Measurements from ENCODE around the gene ADRA2A.

Gene ADRA2A

DNA sequence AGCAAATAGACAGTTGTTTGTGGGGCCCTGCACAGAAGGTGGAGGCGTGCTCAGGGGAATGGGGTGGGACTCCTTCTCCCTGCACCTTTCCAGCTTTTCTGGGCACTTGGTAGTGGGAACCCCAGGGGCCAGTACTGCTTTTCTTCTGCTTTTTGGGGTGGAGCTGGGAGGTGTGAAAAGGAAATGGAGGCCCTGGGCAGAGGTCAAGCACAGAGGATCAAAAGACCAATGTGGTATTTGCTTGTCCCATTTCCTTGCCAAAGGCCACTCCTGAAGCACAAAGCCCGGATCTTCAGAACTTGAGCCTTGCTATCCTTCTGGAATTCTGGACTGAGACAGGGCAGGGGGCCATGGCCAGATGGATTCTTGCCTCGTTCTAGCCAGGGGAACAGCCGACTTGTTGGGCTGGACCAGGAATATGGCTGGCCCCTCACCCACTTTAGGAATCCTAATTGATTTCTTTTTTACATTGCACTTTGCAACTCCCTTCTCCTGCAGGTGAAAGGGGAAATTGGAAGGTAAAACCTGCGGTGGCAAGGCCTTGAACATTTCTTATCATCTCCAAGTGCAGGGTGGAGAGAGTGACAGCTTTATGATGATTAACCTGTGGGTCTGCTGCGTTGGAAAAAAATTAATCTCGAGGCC lies 26.5 kb downstream of the ADRA2A start:
- Histone ChIP-seq H3K4me3 (ENCODE audit: low read depth, low read length) (no peak overlapping the region), H3K27me3 (ENCODE audit: control insufficient read depth, insufficient read depth, low read length) (no peaks in the 10 kb centered on the region), H3K9ac (ENCODE audit: low read depth, low read length) (no peak overlapping the region), H3K9me3 (ENCODE audit: control insufficient read depth, insufficient read depth, low read length) (no peaks in the 10 kb centered on the region), H3K4me1 (ENCODE audit: control insufficient read depth, insufficient read depth, low read length) (no peaks in the 10 kb centered on the region), H3K36me3 (ENCODE audit: control insufficient read depth, insufficient read depth, low read length) (no peaks in the 10 kb centered on the region)

DNA sequence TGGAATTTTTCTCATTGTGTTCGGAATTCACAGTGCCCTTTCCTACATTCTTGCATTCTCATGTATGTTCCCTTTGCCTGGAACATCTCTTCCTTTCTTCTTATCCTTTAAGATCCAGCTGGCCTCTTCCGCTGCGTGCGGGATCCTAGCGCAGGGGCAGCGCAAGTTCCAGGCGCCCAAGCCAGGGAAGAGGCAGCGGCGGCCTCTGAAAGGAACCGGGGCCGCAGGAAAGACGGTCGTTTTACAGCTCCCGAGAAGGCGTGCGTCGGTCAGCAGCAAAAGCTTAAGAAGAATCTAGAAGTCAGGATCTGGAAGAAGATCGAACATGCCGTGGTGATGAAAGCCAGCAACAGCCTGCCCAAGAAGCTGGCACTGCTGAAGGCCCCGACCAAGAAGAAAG lies 28.0 kb downstream of the ADRA2A start:
- H3K36me3 ChIP-seq (ENCODE audit: control insufficient read depth, insufficient read depth, low read length), result no peaks in the 10 kb centered on the region
- no peak overlapping the region for H3K9ac ChIP-seq (ENCODE audit: low read depth, low read length)
- H3K4me3 ChIP-seq (ENCODE audit: low read depth, low read length), result no peak overlapping the region
- H3K4me1 ChIP-seq (ENCODE audit: control insufficient read depth, insufficient read depth, low read length), result no peaks in the 10 kb centered on the region
- no peaks in the 10 kb centered on the region for H3K9me3 ChIP-seq (ENCODE audit: control insufficient read depth, insufficient read depth, low read length)
- H3K27me3 ChIP-seq (ENCODE audit: control insufficient read depth, insufficient read depth, low read length), result no peaks in the 10 kb centered on the region

DNA sequence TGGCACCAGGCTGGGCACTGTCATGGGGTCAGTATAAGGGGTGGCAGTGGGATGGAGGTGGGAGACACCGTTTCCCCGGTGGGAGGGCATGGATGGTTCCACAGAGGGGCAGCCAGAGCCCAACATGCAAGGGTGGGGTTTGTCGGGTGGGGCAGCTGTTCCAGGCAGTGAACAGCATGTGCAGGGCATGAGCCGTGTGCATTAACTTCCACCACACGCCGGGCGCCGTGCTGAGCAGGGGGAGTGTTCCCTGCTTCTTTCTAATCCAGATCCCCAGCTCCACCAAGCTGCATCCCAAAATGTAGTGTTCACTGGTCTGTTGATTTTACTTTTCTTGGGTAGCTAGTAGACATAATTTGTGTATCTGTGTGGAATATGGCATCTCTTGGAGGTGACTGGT lies 29.3 kb downstream of the ADRA2A start:
- Histone ChIP-seq H3K36me3 (ENCODE audit: control insufficient read depth, insufficient read depth, low read length) (no peaks in the 10 kb centered on the region), H3K27me3 (ENCODE audit: control insufficient read depth, insufficient read depth, low read length) (no peaks in the 10 kb centered on the region), H3K4me3 (ENCODE audit: low read depth, low read length) (no peak overlapping the region), H3K9me3 (ENCODE audit: control insufficient read depth, insufficient read depth, low read length) (no peaks in the 10 kb centered on the region), H3K4me1 (ENCODE audit: control insufficient read depth, insufficient read depth, low read length) (no peaks in the 10 kb centered on the region), H3K9ac (ENCODE audit: low read depth, low read length) (no peak overlapping the region)

DNA sequence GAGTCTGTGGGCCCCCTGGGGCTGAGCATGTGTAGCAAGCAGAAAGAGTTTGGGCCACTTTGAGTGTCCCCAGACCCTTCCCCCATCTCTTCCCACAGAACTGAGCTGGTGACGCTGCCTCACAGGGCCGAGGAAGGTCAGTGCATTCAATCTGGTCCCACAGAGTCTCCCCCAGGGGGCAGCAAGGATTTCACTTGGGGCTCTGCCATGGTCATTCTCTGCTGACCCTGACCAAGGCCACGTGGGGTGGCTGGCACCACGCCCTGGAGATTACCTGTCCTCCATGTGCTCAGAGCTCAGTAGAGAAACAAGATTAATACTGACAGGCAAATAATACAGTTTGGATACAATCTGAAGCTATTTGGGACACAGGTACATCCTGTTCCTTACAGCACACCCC lies 30.2 kb downstream of the ADRA2A start:
- no peak overlapping the region for H3K9ac ChIP-seq (ENCODE audit: low read depth, low read length)
- H3K27me3 ChIP-seq (ENCODE audit: control insufficient read depth, insufficient read depth, low read length), result no peaks in the 10 kb centered on the region

GRCh38 chr10:111107846-111108245 lies 31.0 kb downstream of the ADRA2A start:
- no peaks in the 10 kb centered on the region for H3K4me1 ChIP-seq (ENCODE audit: control insufficient read depth, insufficient read depth, low read length)
- H3K9me3 ChIP-seq (ENCODE audit: control insufficient read depth, insufficient read depth, low read length), result no peaks in the 10 kb centered on the region
- H3K9ac ChIP-seq (ENCODE audit: low read depth, low read length), result no peak overlapping the region
- no peaks in the 10 kb centered on the region for H3K27me3 ChIP-seq (ENCODE audit: control insufficient read depth, insufficient read depth, low read length)
- no peak overlapping the region for H3K4me3 ChIP-seq (ENCODE audit: low read depth, low read length)
- H3K36me3 ChIP-seq (ENCODE audit: control insufficient read depth, insufficient read depth, low read length), result no peaks in the 10 kb centered on the region

More for the DNA sequence above, 30.2 kb downstream of the ADRA2A start:
- H3K9me3 ChIP-seq (ENCODE audit: control insufficient read depth, insufficient read depth, low read length), result no peaks in the 10 kb centered on the region
- H3K4me1 ChIP-seq (ENCODE audit: control insufficient read depth, insufficient read depth, low read length), result no peaks in the 10 kb centered on the region
- no peaks in the 10 kb centered on the region for H3K36me3 ChIP-seq (ENCODE audit: control insufficient read depth, insufficient read depth, low read length)
- no peak overlapping the region for H3K4me3 ChIP-seq (ENCODE audit: low read depth, low read length)

GRCh38 chr10:111108441-111108840 lies 31.6 kb downstream of the ADRA2A start:
- H3K4me3 ChIP-seq (ENCODE audit: low read depth, low read length), result no peak overlapping the region
- no peaks in the 10 kb centered on the region for H3K27me3 ChIP-seq (ENCODE audit: control insufficient read depth, insufficient read depth, low read length)
- H3K36me3 ChIP-seq (ENCODE audit: control insufficient read depth, insufficient read depth, low read length), result no peaks in the 10 kb centered on the region
- no peak overlapping the region for H3K9ac ChIP-seq (ENCODE audit: low read depth, low read length)
- H3K9me3 ChIP-seq (ENCODE audit: control insufficient read depth, insufficient read depth, low read length), result no peaks in the 10 kb centered on the region
- no peaks in the 10 kb centered on the region for H3K4me1 ChIP-seq (ENCODE audit: control insufficient read depth, insufficient read depth, low read length)

- Histone ChIP-seq H3K4me1 (ENCODE audit: control insufficient read depth, insufficient read depth, low read length) (no peaks in the 10 kb centered on the region), H3K9ac (ENCODE audit: low read depth, low read length) (no peak overlapping the region), H3K9me3 (ENCODE audit: control insufficient read depth, insufficient read depth, low read length) (no peaks in the 10 kb centered on the region), H3K27me3 (ENCODE audit: control insufficient read depth, insufficient read depth, low read length) (no peaks in the 10 kb centered on the region), H3K36me3 (ENCODE audit: control insufficient read depth, insufficient read depth, low read length) (no peaks in the 10 kb centered on the region), H3K4me3 (ENCODE audit: low read depth, low read length) (no peak overlapping the region)
These were observed 32.8 kb downstream of the ADRA2A start for GRCh38 chr10:111109501-111110242.

GRCh38 chr10:111110771-111111170 lies 33.9 kb downstream of the ADRA2A start:
- H3K4me3 ChIP-seq (ENCODE audit: low read depth, low read length), result no peak overlapping the region
- no peaks in the 10 kb centered on the region for H3K36me3 ChIP-seq (ENCODE audit: control insufficient read depth, insufficient read depth, low read length)
- H3K9me3 ChIP-seq (ENCODE audit: control insufficient read depth, insufficient read depth, low read length), result no peaks in the 10 kb centered on the region
- no peaks in the 10 kb centered on the region for H3K27me3 ChIP-seq (ENCODE audit: control insufficient read depth, insufficient read depth, low read length)
- no peak overlapping the region for H3K9ac ChIP-seq (ENCODE audit: low read depth, low read length)
- no peaks in the 10 kb centered on the region for H3K4me1 ChIP-seq (ENCODE audit: control insufficient read depth, insufficient read depth, low read length)

DNA sequence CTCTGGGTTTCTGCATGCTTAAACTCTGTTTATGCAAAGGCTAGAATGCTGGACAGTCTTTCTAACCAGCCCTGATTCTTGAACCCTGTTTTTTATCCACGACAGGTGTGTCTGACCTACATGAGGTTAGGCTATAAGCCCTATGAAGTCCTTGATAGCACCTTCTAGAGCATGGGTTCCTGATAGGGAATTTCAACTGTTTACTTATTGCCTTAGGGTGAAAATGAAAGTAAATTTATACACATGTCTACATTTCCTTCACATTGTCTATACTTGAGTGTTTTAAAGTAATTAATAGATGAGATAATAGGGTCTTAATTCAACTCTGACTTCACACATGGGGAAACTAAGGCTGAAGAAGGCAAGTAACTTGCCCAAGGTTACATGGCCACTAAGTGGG lies 35.5 kb downstream of the ADRA2A start:
- no peak overlapping the region for H3K4me3 ChIP-seq (ENCODE audit: low read depth, low read length)
- H3K27me3 ChIP-seq (ENCODE audit: control insufficient read depth, insufficient read depth, low read length), result no peaks in the 10 kb centered on the region
- H3K36me3 ChIP-seq (ENCODE audit: control insufficient read depth, insufficient read depth, low read length), result no peaks in the 10 kb centered on the region
- no peaks in the 10 kb centered on the region for H3K9me3 ChIP-seq (ENCODE audit: control insufficient read depth, insufficient read depth, low read length)
- no peaks in the 10 kb centered on the region for H3K4me1 ChIP-seq (ENCODE audit: control insufficient read depth, insufficient read depth, low read length)
- no peak overlapping the region for H3K9ac ChIP-seq (ENCODE audit: low read depth, low read length)

- Histone ChIP-seq H3K9me3 (ENCODE audit: control insufficient read depth, insufficient read depth, low read length) (no peaks in the 10 kb centered on the region), H3K9ac (ENCODE audit: low read depth, low read length) (no peak overlapping the region), H3K4me3 (ENCODE audit: low read depth, low read length) (no peak overlapping the region), H3K27me3 (ENCODE audit: control insufficient read depth, insufficient read depth, low read length) (no peaks in the 10 kb centered on the region), H3K36me3 (ENCODE audit: control insufficient read depth, insufficient read depth, low read length) (no peaks in the 10 kb centered on the region), H3K4me1 (ENCODE audit: control insufficient read depth, insufficient read depth, low read length) (no peaks in the 10 kb centered on the region)
These were observed 36.6 kb downstream of the ADRA2A start for GRCh38 chr10:111113238-111113960.

- Histone ChIP-seq H3K27me3 (ENCODE audit: control insufficient read depth, insufficient read depth, low read length) (no peaks in the 10 kb centered on the region), H3K4me3 (ENCODE audit: low read depth, low read length) (no peak overlapping the region), H3K4me1 (ENCODE audit: control insufficient read depth, insufficient read depth, low read length) (no peaks in the 10 kb centered on the region), H3K9ac (ENCODE audit: low read depth, low read length) (no peak overlapping the region), H3K9me3 (ENCODE audit: control insufficient read depth, insufficient read depth, low read length) (no peaks in the 10 kb centered on the region), H3K36me3 (ENCODE audit: control insufficient read depth, insufficient read depth, low read length) (peaks cover 3% of the 10 kb centered on the region)
These were observed 37.3 kb downstream of the ADRA2A start for GRCh38 chr10:111113961-111114757.

All from iPS-15b (cell line).